ENCODE data around the gene SMIM36. TPM values are rescaled to one million over a fixed set of nuclear protein-coding genes. Genes with fewer than 3 reads are reported as not detected.

Gene SMIM36
- total RNA-seq, 4 donors from 2014 or later, result not detected

- TF ChIP-seq EP300 (IDR thresholded peaks at IDR 0.05) (no peak), POLR2A (IDR thresholded peaks at IDR 0.05) (no peak), CTCF (IDR thresholded peaks at IDR 0.05) (no peak)
- no peaks in the 10 kb centered on the region for H3K9me3 ChIP-seq
- H3K27ac ChIP-seq, result no peak overlapping the region
- H3K27me3 ChIP-seq, result no peaks in the 10 kb centered on the region
- no peak for DNase-seq (ENCODE audit: low spot score in 2 of 2)
- 80 to 84% methylated on average over 4 of the region's 4 CpGs for WGBS, 2 donors
- H3K4me1 ChIP-seq, result peaks cover 0 to 16% (median 7%) of the 10 kb centered on the region in 4 donors
- H3K4me3 ChIP-seq, result no peak overlapping the region
- H3K36me3 ChIP-seq, result peaks cover 0 to 9% (median 0%) of the 10 kb centered on the region in 3 donors
Measured at GRCh38 chr17:55416470-55417052, 94.7 kb downstream of the SMIM36 start.

GRCh38 chr17:55416000-55416399 is 95.3 kb downstream of the SMIM36 start:
- Histone ChIP-seq H3K27ac (no peak overlapping the region), H3K4me1 (peaks cover 0 to 15% (median 6%) of the 10 kb centered on the region in 4 donors), H3K4me3 (no peak overlapping the region), H3K9me3 (no peaks in the 10 kb centered on the region), H3K36me3 (peaks cover 0 to 14% (median 0%) of the 10 kb centered on the region in 3 donors), H3K27me3 (no peaks in the 10 kb centered on the region)
- TF ChIP-seq POLR2A (IDR thresholded peaks at IDR 0.05) (no peak), CTCF (IDR thresholded peaks at IDR 0.05) (no peak), EP300 (IDR thresholded peaks at IDR 0.05) (no peak)
- DNase-seq (ENCODE audit: low spot score in 2 of 2), result no peak

GRCh38 chr17:55414983-55415382 is 96.3 kb downstream of the SMIM36 start:
- Histone ChIP-seq H3K4me1 (peaks cover 0 to 8% (median under 1%) of the 10 kb centered on the region in 4 donors), H3K9me3 (no peaks in the 10 kb centered on the region), H3K4me3 (no peak overlapping the region), H3K27ac (no peak overlapping the region), H3K36me3 (peaks cover 0 to 24% (median 0%) of the 10 kb centered on the region in 3 donors), H3K27me3 (no peaks in the 10 kb centered on the region)
- 91 to 93% methylated on average over 4 of the region's 4 CpGs for WGBS, 2 donors
- no peak for DNase-seq (ENCODE audit: low spot score in 2 of 2)
- no peak for TF ChIP-seq POLR2A (IDR thresholded peaks at IDR 0.05)
- no peak for TF ChIP-seq CTCF (IDR thresholded peaks at IDR 0.05)
- no peak for TF ChIP-seq EP300 (IDR thresholded peaks at IDR 0.05)

- Histone ChIP-seq H3K27ac (no peak overlapping the region), H3K4me1 (no peaks in the 10 kb centered on the region), H3K4me3 (no peak overlapping the region), H3K36me3 (peaks cover 0 to 35% (median 3%) of the 10 kb centered on the region in 3 donors), H3K27me3 (no peaks in the 10 kb centered on the region), H3K9me3 (no peaks in the 10 kb centered on the region)
- TF ChIP-seq CTCF (IDR thresholded peaks at IDR 0.05), result no peak
- no peak for TF ChIP-seq POLR2A (IDR thresholded peaks at IDR 0.05)
- no peak for TF ChIP-seq EP300 (IDR thresholded peaks at IDR 0.05)
- no peak for DNase-seq (ENCODE audit: low spot score in 2 of 2)
- WGBS, 2 donors, result 96% methylated on average over 8 of the region's 8 CpGs
Measured at GRCh38 chr17:55413825-55414489, 97.3 kb downstream of the SMIM36 start.

GRCh38 chr17:55411463-55411855 is 99.8 kb downstream of the SMIM36 start:
- no peak overlapping the region for H3K27ac ChIP-seq
- no peak for TF ChIP-seq EP300 (IDR thresholded peaks at IDR 0.05)
- no peak for TF ChIP-seq CTCF (IDR thresholded peaks at IDR 0.05)
- no peak for TF ChIP-seq POLR2A (IDR thresholded peaks at IDR 0.05)
- no peak overlapping the region for H3K4me3 ChIP-seq
- H3K9me3 ChIP-seq, result no peaks in the 10 kb centered on the region
- peaks cover 0 to 59% (median 3%) of the 10 kb centered on the region in 3 donors for H3K36me3 ChIP-seq
- no peaks in the 10 kb centered on the region for H3K4me1 ChIP-seq
- H3K27me3 ChIP-seq, result no peaks in the 10 kb centered on the region
- WGBS, 2 donors, result 96 to 98% methylated on average over 1 of the region's 1 CpG
- no peak for DNase-seq (ENCODE audit: low spot score in 2 of 2)
